NCI-H2029 (cell line): Measurements from ENCODE around the gene APAF1.
A peak's percentile ranks its signal among the peaks of the same experiment; 100 is the strongest.
"Not testable (repeated sequence)": the region's sequence is repeated elsewhere in the genome, so short reads cannot be mapped to it uniquely, and the experiment has no call there.

Source experiments
- DNase-seq: peaks from one replicate; lab custom pipeline; 2025; lab: John Stamatoyannopoulos, UW

The APAF1 gene

GRCh38 chr12:98730412-98730811 is 85.3 kb downstream of the APAF1 start:
- no peak for DNase-seq

GRCh38 chr12:98733667-98734350 is 88.7 kb downstream of the APAF1 start:
- DNase-seq = no peak

GRCh38 chr12:98735821-98736220 is 90.7 kb downstream of the APAF1 start:
- DNase-seq = no peak

DNA sequence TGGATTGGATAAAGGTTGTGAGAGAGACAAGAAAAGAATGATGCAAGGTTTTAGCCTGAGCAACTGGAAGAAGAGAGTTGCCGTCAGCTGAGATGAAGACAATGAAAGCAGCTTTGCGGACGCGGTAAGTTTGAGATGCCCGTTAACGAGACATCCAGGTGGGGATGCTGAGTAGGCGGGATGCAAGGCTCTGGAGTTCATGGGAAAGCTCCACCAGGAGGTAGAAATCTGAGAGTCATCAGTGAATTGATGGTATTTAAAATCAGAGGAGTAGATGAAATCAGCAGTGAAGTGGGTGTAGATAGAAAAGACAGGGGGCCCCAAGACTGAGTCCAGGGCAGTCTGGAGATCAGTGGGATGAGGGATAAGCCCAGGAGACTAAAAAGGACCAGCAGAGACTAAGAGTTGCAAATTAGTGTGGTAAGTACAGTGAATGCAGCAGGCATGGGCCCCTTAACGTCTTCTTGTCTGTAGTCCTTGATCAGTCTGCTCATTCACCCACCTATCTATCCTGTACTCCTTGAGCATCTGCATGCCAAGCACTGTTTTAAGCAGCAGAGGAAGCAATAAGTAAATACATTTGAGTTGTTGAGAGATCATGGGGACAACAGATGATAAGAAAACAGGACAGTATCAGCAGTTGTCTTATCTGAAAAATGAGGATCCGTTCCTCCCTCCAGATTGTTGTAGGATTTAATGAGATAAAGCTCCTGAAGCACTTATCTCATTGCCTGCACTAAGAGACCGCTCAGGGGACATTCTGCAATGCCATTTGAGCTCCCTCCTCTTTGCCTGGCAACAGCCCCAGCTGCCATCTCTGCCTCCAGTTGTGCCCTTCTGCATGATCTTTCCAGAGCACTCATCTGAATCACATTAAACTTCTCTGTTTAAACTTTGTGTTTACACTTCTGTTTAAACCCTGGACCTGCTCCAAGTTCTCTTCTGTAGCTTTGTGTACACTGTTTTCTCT is 91.5 kb downstream of the APAF1 start:
- peak; percentile 51 for DNase-seq

DNA sequence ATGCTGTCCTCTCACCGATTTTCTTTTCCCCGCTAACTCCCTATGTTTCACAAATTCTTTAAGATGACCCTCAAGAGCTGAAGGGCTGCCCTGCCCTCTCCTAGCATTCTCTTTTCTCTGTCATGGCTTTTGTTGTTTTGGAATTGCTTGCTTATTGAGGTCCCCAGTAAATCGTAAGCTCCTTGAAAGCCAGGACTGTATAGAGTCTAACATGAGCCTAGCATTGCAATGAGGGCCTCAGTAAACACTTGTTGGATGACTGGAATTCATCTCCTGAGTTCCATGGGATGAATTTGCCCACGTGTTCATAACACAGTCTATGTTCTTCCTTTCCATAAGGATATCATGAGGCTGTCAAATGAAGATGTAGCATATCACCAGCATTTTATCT is 92.2 kb downstream of the APAF1 start:
- no peak for DNase-seq

GRCh38 chr12:98738002-98738401 is 92.9 kb downstream of the APAF1 start:
- DNase-seq = no peak

DNA sequence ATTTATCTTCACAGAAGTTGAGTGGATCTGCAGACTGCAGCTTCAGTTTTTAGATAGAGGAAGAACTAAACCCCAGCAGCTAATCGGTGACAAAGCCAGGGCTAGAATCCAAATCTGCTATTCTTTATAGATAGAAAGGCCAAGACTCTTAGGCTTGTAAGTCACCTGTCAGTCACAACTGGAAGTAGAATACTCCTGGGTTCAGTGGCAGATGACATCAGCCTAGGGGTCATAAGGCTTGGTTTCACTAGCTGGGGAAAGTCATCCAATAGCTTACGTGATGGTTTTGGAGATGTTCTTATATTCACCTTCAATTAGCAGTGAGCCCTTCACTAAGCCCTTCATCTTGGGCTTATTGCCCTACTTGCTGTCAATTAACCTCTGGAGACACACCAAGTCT is 93.4 kb downstream of the APAF1 start:
- DNase-seq = no peak

DNA sequence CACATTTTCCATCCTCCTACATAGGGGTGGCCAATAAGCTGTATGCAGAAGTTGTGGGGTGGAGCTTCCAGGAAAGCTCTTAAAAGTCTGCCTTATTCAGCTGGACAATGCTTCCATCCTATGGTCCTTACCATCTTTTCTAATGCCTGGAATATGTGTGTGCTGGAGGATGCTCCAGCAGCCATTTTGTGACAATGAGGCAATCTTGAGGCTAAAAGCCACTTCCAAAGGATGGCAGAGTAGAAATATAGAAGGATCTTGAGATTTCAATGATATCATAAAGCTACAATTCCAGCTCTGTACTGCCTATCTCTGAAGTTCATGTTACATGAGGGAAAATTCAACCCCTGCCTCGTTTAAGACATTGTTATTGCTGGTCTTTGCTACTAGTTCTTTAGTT is 95.7 kb downstream of the APAF1 start:
- DNase-seq = no peak

- DNase-seq = no peak
These were observed 96.1 kb downstream of the APAF1 start for GRCh38 chr12:98741196-98741555.

DNA sequence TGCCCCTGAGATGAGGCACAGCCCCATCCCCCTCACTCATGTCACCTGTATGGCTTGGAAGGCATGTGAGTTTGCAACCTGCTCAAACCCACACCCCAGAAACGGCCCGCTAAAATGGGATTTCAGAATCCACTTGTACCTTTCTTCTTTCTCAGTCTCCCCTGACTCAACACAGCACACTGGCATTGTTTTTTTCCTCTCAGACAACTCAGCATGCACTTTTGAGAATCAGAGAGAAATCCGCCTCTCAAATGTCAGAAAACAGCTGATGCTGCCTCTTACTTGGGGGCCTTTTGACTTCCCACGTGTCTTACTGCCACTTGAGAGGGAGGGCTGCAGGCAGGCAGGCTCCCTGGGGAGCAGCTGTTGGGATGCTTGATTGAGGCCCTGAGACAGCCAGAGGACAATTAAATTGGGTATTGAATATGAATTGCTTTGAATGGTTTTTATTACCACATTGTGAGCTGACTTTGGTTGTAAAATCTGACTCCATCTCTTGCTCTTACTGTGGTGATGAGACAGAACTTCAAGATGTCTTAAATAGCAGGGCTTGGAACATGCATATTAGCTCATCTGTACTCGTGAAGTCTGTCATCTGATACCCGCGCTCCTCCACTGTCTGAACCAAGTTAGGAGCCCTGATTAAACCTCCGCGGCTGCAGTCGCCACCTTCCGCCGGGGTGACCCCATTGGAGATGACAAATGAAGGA is 96.6 kb downstream of the APAF1 start:
- DNase-seq = no peak

DNA sequence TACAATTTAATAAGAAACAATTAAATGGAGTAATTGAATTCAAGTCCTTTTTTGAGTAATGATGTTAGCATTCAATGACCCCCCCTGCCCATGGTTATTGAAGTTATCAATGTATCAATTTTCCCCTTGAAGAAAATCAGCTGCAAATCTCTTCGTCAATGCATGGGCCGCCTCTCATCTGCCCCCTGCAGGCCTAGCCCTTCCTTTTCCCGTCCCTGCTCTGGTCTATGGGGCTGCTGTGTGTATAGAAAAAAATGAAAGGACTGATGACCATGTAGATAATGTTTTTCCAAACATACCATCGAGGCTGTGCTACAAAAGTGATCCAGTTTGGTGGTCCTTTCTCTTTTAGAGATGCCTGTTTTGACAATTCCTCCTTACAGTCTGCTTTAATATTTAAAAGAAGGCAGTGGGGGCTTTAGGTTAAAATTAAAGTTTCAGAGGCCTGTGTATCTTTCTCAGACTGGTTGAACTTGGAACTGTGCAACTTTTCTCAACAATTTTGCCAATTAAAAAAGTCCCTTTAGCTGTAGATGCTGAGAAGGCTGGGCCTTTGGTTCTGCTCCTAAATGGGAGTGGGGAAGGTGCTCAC is 98.4 kb downstream of the APAF1 start:
- no peak for DNase-seq

GRCh38 chr12:98744680-98745079 is 99.6 kb downstream of the APAF1 start:
- DNase-seq = no peak

- no peak for DNase-seq
These were observed 100.7 kb downstream of the APAF1 start for GRCh38 chr12:98745578-98746391.

GRCh38 chr12:98748463-98748862 is 103.4 kb downstream of the APAF1 start:
- DNase-seq = no peak

GRCh38 chr12:98750511-98750910 is 105.4 kb downstream of the APAF1 start:
- no peak for DNase-seq

- DNase-seq = no peak
These were observed 106.6 kb downstream of the APAF1 start for GRCh38 chr12:98751580-98752115.

DNA sequence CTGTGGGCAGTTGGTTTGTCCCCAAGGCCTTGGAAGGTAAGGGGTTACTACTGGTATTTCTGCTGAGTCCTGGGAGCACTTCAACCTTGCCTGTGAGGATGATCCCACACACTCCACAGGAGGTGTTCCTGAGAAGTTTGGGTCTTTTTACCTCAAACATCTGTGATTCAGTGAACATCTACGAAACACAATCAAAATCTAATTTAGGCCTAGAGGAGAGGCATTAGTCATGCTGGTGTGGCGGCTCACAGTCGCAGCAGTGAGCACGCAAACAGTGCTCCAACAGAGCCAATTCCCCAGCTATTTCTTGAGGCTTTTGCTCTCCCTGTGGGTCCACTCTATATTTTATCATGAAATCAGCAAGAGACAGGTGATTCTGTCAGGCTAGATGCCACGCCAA is 107.6 kb downstream of the APAF1 start:
- no peak for DNase-seq

GRCh38 chr12:98754095-98754494 is 109.0 kb downstream of the APAF1 start:
- DNase-seq = no peak

- not testable (repeated sequence) for DNase-seq
These were observed 110.8 kb downstream of the APAF1 start for GRCh38 chr12:98755855-98756254.

- no peak for DNase-seq
These were observed 112.4 kb downstream of the APAF1 start for GRCh38 chr12:98757455-98757854.

DNA sequence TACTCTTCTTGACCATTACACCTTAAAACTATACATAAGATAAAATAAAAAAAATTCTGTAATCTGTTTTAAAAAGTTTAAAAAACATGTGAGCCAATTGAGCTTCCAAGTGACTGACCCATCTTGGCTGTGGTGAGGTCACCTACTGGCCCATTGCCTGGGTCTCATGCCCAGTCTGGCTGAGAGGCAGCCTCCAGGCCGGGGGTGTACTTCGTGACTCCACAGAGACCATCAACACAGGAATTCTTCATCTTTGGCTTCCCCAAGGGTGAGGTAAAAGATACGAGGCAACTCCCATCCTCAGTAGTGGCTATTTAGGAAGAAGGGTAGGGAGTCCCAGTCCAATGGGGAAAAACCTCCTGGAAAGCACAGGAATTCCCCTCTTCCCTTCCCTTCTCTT is 113.2 kb downstream of the APAF1 start:
- no peak for DNase-seq
